T-helper 1 cell (primary cell): Measurements from ENCODE around the gene SLC35F1.
"Not testable (repeated sequence)": the region's sequence is repeated elsewhere in the genome, so short reads cannot be mapped to it uniquely, and the experiment has no call there.

Source experiments
- DNase-seq, 5 donors: peaks; one replicate each; pipeline ENCODE4 v3.0.0-alpha.2; 2012 to 2020

SLC35F1 gene

DNA sequence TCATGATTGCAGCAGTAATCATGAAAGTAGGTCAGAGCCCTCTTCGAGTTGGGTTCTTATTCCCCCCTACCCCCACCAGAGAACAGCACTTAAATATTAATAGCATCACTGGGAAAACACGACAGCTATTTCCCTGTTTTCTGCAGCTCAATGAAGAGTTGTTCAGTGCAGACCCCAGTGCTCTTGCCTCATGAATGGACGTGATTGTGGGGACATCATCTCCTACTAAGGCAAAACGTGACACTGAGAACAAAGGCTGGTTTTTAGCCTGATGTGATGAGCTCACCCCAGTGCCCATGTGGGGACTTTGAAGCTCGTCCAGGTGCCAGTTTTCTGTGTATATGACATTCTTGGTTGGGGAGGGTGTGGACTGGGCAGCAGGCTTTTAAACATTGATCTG is 105.9 kb downstream of the SLC35F1 start:
- no peak for DNase-seq

- no peak for DNase-seq
Measured at GRCh38 chr6:118016532-118016931, 109.5 kb downstream of the SLC35F1 start.

DNA sequence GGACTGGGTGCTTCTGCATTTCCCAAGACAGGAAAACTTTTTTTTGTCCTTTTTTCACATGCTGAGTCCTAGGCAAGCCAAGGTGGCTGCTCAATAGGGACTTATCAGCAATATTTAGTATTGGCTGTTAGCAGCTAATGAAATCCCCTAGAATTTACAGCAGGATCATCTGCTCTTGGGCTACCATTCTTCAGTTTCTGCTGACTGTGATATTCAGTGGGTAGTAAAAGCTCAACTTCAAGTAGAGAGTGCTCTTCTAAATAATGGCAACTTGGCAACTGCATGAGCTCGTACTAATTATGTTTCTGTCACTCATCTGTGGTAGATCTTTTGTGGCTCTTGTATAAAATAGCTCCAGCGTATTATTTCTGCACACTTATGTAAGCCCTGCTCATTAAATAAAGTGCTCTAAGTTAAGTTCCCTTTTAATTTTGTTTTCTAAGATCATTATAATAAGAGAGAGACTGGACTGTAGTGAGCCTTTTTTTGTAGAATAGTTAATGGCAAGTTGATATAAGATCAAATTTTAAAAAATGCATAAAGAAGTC is 110.3 kb downstream of the SLC35F1 start:
- no peak for DNase-seq

- DNase-seq = no peak
Measured at GRCh38 chr6:118023771-118024170, 116.7 kb downstream of the SLC35F1 start.

GRCh38 chr6:118029967-118030366 is 122.9 kb downstream of the SLC35F1 start:
- no peak for DNase-seq

DNA sequence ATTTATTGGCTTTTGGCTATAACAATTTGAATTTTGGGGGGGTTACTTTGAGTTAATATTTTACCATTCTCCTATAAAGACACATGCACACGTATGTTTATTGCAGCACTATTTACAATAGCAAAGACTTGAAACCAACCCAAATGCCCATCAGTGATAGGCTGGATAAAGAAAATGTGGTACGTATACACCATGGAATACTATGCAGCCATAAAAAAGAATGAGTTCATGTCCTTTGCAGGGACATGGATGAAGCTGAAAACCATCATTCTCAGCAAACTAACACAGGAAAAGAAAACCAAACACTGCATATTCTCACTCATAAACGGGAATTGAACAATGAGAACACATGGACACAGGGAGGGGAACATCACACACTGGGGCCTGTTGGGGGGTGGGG is 130.4 kb downstream of the SLC35F1 start:
- DNase-seq = not testable (repeated sequence)

- DNase-seq = no peak
Measured at GRCh38 chr6:118042855-118043254, 135.8 kb downstream of the SLC35F1 start.

DNA sequence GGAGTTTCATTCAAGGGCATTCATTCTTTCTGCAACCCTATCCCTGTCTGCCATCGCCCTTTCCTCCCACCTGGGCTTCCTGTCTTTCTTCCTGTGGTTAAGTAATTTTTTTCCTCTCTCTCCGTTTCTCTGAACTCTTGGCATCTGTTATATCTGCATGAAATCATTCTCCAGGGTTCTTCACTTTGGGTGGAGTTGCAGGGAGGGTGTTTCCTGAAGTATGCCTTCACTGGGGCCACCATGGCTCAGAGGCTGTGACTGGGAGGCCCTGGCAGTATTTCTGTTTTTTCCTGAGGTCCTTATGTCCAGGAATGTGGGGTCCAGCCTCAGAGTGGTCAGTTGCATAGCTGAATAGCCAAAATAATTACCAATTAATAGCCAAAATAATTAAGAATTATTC is 137.2 kb downstream of the SLC35F1 start:
- DNase-seq = no peak

GRCh38 chr6:118054082-118054481 is 147.0 kb downstream of the SLC35F1 start:
- no peak for DNase-seq

GRCh38 chr6:118061666-118062065 is 154.6 kb downstream of the SLC35F1 start:
- DNase-seq = no peak

DNA sequence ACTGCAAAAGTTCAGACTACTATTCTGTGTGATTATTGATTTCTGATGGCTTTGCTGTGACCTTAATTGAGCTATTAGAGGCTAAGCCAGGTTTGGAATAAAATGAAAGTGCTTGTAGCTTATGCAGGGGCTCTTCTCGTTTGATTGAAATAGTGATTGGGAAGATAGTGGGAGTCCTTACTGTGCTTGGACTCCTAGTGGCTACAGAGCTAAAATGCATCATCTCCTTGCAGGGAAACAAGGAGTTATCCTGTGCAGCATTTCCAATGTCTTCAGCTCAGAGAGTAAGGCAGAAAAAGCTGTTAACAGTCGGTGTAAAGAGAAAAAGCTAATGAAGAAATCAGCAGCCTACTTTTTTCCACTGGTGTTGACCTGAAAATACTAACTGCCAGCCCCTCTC is 173.5 kb downstream of the SLC35F1 start:
- no peak for DNase-seq

DNA sequence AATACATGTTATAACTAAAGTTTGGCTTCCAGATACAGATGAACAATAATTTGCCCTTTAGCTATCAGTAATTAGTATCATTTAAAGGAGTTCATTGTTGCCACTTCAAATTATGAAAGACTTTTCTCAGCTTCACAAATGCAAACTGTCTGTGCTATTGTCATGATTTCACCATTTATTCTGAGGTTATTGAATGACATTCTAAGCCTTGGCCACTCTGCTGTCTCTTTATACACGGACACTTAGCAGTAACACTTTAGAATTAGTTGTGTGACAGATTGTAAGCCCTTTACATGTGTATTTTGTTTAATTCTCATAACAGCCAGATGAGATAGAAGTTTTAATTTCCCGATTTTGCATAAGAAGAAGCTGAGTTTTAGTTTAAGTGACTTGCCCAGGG is 176.6 kb downstream of the SLC35F1 start:
- DNase-seq = no peak

DNA sequence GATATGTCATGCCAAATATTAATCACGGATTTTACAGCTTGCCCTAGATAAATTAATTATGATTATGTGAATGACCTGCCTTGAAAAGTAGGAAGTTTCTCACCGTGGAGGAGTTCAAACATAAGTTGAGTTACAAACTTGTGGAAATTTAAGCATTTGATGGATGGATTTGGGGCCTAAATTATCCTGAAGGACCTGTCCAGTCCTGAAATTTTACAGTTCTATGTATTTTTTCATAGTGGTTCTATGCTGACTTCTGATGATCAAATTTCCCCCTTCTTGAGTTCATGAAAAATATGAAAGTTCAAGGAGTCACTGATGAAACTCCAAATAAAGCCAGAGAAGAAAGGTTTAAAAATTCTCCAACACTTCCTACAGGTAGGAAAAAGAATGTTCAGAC is 178.6 kb downstream of the SLC35F1 start:
- DNase-seq = no peak

DNA sequence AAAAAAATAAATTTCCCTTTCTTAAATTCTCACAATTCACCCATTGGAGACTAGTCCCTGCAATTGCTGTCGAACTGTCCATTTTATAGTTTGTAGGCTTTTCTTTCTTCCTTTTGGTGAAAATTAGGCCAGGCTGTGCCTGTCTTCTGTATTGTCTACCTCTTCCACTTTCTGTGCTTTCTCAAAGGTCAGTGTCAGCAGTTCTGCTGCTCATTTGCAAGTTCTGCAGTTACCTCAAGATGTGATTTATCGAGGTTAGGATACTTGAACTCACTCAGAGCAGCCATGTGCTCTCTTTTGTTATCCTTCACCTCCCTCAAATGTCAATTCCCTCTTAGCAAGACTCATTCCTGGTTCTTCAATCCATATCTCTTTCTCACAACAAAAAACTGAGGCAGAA is 179.1 kb downstream of the SLC35F1 start:
- no peak for DNase-seq

- no peak for DNase-seq
Measured at GRCh38 chr6:118092086-118092485, 185.0 kb downstream of the SLC35F1 start.

GRCh38 chr6:118097576-118097975 is 190.5 kb downstream of the SLC35F1 start:
- DNase-seq = no peak

DNA sequence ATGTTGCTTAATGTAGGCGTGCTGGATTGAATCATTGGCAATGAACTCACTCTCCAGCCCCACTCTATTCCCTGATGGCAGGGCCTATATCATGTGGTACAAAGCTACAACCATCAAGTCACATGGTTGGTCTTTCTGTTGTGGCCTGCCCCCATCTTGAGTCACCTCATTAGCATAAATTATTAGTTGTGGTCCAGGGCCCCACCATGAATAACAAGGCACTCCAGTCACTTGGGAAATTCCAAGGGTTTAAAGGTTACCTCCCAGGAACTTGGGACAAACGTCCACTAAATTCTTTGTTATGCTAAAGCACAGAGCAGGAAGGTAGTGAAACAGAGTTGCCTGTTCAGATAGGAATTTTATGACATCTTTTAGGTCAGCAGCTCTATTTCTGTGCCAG is 193.7 kb downstream of the SLC35F1 start:
- DNase-seq = no peak

- no peak for DNase-seq
Measured at GRCh38 chr6:118101220-118101619, 194.2 kb downstream of the SLC35F1 start.

DNA sequence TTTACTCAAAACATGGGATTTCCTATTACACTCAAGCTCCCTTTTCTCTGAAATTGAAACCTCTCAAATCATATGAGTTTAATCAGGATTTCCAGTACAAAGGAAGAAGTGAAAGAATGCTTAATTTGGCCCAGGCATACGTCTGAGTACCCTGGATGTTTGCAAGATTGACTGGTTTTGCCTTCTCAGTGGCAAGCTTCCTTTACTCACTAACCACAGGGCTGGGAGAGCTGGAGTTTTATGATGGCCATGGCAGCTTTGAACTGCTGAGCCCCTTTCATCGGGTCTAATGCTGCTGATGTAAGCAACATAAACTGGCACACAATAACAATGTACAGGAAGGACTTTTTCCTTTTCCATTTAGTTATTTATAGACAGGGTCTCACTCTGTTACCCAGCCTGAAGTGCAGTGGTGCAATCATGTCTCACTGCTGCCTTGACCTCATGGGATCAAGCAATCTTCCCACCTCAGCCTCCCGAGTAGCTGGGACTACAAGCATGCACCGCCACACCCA is 194.8 kb downstream of the SLC35F1 start:
- no peak for DNase-seq

DNA sequence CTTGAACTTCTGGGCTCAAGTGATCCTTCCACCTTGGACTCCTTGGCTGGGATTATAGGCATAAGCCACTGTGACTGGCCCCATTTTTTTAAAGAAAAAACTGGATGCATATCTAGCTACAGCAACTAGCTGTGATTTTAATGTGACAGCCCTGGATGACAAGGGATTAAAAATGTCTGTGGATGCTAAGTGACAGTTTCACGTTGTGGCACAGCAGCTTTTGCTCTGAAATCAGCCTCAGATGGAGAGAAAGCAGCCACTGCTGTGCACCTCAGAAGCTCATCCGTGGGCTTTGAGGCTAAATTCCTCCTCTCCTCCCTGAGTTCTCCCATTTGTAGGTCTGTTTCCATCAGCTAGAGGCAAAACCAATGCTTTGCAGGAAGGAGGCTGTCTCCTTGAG is 195.3 kb downstream of the SLC35F1 start:
- no peak for DNase-seq

DNA sequence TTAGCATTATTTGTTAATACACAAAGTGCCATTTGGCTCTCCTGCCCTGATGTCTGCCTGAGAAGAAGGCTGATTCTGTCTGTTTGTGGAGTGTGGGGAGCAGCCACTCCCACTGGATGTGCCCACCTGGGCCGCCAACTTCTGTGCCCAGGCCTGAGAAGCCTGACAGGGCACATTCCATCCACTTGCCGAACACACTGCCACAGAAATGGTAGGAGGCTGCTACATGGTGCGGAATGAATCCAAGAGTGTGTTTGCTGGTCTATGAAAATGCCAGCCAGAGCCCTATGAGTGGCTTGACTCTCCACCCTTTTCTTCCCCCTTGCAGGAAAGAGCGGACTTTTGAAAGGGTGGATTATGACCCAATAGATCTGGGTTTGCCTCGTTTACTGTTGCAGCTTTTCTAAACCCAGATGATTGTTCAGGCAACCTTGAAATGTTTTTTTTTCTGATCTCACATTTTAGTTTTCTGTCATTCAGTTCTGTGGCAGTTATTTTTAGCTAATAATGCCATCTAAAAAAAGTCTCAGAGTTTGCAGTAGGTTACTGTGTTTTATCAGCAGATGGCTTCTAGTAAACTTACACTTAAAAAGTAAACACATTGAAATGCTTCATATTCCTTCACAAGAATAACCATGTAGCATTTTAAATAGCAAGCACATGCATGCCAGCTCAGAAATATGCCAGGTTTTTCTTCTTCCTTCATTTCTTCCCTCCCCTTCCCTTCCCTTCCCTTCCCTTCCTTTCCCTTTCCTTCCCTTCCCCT is 196.5 kb downstream of the SLC35F1 start:
- no peak for DNase-seq

GRCh38 chr6:118122161-118122725 is 215.2 kb downstream of the SLC35F1 start:
- no peak for DNase-seq

DNA sequence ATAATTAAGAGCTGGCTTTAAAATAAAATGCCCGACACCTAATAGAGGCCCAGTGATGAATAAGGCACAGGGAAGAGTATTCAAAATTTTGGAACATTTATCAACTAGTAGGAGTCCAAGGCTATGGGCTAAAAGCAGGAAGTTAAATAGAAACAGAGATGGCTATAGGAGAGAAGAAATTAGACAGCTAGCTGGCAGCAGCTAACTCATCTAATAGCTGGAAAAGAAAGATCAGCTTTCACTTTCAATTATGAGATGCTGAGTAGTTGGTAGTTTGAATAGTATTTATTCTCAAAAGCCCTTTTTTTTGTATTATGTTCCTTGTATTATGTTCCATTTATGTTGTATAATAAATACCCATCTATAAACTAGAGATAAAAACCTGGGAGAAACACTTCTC is 215.7 kb downstream of the SLC35F1 start:
- DNase-seq = no peak

- DNase-seq = no peak
Measured at GRCh38 chr6:118123503-118124037, 216.5 kb downstream of the SLC35F1 start.
